H1 (cell line): ENCODE results near the gene IFI27L1. TPM values are rescaled to one million over a fixed set of nuclear protein-coding genes. Genes with fewer than 3 reads are reported as not detected.

Experiments used
- BCL11A ChIP-seq, 2 experiments: IDR thresholded peaks; one replicate each; pipeline ENCODE4 v1.6.1; 2011; ENCODE audit warnings: low read depth in 2 of 2, low read length in 2 of 2, mild to moderate bottlenecking in 2 of 2
- BRCA1 ChIP-seq: IDR thresholded peaks from 2 replicates; pipeline ENCODE4 v1.6.1; 2012; ENCODE audit warnings: low read depth, low read length, improper control_type of control experiment
- CREB1 ChIP-seq: IDR thresholded peaks from 2 replicates; pipeline ENCODE4 v1.6.1; 2012; ENCODE audit warnings: inconsistent platforms
- EP300 ChIP-seq, 2 experiments: IDR thresholded peaks; 1 replicate in 1 of 2; 2 replicates in 1 of 2; pipeline ENCODE4 v1.6.1; 2011 to 2012; ENCODE audit warnings: low read depth in 2 of 2, low read length in 2 of 2, mild to moderate bottlenecking in 2 of 2, borderline replicate concordance in 1 of 2, inconsistent platforms in 1 of 2, moderate library complexity in 1 of 2
- JUND ChIP-seq: IDR thresholded peaks from 2 replicates; pipeline ENCODE4 v1.6.1; 2011; ENCODE audit warnings: mild to moderate bottlenecking, improper control_type of control experiment, low read length
- KDM5A ChIP-seq: fragments of 200-600 bp; IDR thresholded peaks from 2 replicates; pipeline ENCODE4 v1.7.1; 2012; ENCODE audit warnings: mild to moderate bottlenecking, low read length, inconsistent platforms, mixed read lengths
- TAF1 ChIP-seq: IDR thresholded peaks from 2 replicates; pipeline ENCODE4 v1.6.1; 2011; ENCODE audit warnings: mild to moderate bottlenecking, low read depth, low read length
- polyA plus RNA-seq, 7 experiments: library from polyadenylated mRNA; depleted of rRNA in 3 of 7; stranded (reverse) in 5 of 7; unstranded in 2 of 7; fragments of >200 nt in 5 of 7; fragments of 200-250 nt in 2 of 7; gene quantifications; 1 replicate in 5 of 7; 2 replicates in 1 of 7; 4 replicates in 1 of 7; pipeline versions ENCODE4 v1.2.1 to v1.2.3, GENCODE V29; 2011 to 2013; ENCODE audit warnings: missing spikeins in 2 of 7, mixed read lengths in 2 of 7
- total RNA-seq: library from RNA; stranded (reverse); fragmentation: NEBNext Ultra II Directional; extraction: Animal tissue kit (Norgen Biotek cat#: 25700); gene quantifications from 2 replicates; pipeline ENCODE4 v1.2.1, GENCODE V29; 2021
- TF ChIP-seq, protein P1 (sequence below): IDR thresholded peaks from 2 replicates; pipeline ENCODE4 v1.6.1; 2011; ENCODE audit warnings: low read length, improper control_type of control experiment

Gene IFI27L1
- total and polyA plus RNA-seq, 2 of the 8 experiments (the other 6 are each of a cell fraction or from before 2014, with no cell fraction given) = 21.2 to 30.5 TPM

DNA sequence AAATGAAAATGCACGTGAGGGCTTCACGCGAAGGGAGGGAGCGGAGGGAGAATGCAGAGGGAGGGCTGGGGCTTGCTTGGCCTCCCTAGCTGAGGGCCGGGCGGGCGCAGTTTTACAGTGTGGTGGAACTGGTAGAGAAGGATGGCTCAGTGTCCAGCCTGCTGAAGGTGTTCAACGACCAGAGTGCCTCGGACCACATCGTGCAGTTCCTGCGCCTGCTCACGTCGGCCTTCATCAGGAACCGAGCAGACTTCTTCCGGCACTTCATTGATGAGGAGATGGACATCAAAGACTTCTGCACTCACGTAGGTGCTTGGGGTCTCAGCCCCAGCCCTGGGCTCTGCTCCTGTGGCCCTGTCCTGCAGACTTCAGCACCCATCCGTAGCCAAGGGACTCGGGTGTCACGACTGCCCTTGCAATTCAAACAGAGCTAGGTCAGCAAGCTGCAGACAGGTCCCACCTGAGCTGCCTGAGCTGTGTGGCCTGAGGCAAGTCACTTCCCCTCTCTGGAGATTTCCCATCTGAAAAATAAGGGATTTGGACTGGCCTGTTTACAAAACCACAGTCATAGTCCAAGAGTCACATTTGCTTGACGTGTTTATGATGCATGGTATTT is 36.5 kb upstream of the IFI27L1 start (continued):
- TF ChIP-seq BCL11A (IDR thresholded peaks at IDR 0.05; ENCODE audit: low read depth in 2 of 2, low read length in 2 of 2) = no peak
- TF ChIP-seq BRCA1 = no peak
- TF ChIP-seq, protein P1, sequence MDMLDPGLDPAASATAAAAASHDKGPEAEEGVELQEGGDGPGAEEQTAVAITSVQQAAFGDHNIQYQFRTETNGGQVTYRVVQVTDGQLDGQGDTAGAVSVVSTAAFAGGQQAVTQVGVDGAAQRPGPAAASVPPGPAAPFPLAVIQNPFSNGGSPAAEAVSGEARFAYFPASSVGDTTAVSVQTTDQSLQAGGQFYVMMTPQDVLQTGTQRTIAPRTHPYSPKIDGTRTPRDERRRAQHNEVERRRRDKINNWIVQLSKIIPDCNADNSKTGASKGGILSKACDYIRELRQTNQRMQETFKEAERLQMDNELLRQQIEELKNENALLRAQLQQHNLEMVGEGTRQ = no peak
- no peak for TF ChIP-seq CREB1
- no peak for TF ChIP-seq JUND
- TF ChIP-seq EP300 (IDR thresholded peaks at IDR 0.05; ENCODE audit: borderline replicate concordance in 1 of 2, low read depth in 2 of 2, low read length in 2 of 2) = no peak
- no peak for TF ChIP-seq KDM5A
- no peak for TF ChIP-seq TAF1
